RWPE2 (cell line): Measurements from ENCODE around the gene ATP6V1B1.

ENCODE experiments used
- ATAC-seq: fragments of 200-7000 bp; cut with Tn5 transposase; 3 replicates; pipeline ENCODE4 v1.9.1; 2021; ENCODE audit warnings: low read depth
- DNase-seq: peaks from one replicate; pipeline ENCODE4 v3.0.0-alpha.2; 2020; ENCODE audit warnings: low spot score
- H3K27ac ChIP-seq: fragments of 450-650 bp; 2 replicates; pipeline ENCODE4 v1.5.1; 2017; ENCODE audit warnings: mild to moderate bottlenecking; ENCODE audit not compliant: poor library complexity, severe bottlenecking
- H3K27me3 ChIP-seq: fragments of 250-450 bp; sonication (Bioruptor Pico); 2 replicates; pipeline ENCODE4 v1.5.1; 2021; ENCODE audit warnings: mild to moderate bottlenecking, moderate library complexity; ENCODE audit not compliant: insufficient read depth, poor library complexity, severe bottlenecking
- H3K36me3 ChIP-seq: fragments of 250-450 bp; sonication (Bioruptor Pico); 2 replicates; pipeline ENCODE4 v1.5.1; 2020; ENCODE audit warnings: low read depth, mild to moderate bottlenecking, moderate library complexity
- H3K4me1 ChIP-seq: fragments of 250-450 bp; sonication (Bioruptor Pico); 2 replicates; pipeline ENCODE4 v1.5.1; 2021; ENCODE audit warnings: mild to moderate bottlenecking, moderate library complexity; ENCODE audit not compliant: insufficient read depth, poor library complexity, severe bottlenecking
- H3K4me3 ChIP-seq: fragments of 250-450 bp; sonication (Bioruptor Pico); 2 replicates; pipeline ENCODE4 v1.5.1; 2021; ENCODE audit warnings: mild to moderate bottlenecking, moderate library complexity; ENCODE audit not compliant: severe bottlenecking
- H3K9me3 ChIP-seq: fragments of 250-450 bp; sonication (Bioruptor Pico); 2 replicates; pipeline ENCODE4 v1.5.1; 2021; ENCODE audit warnings: mild to moderate bottlenecking, moderate library complexity; ENCODE audit not compliant: severe bottlenecking
- TF ChIP-seq, protein P1 (sequence below): fragments of 450-650 bp; IDR thresholded peaks from one replicate; pipeline ENCODE4 v1.5.1; 2017; ENCODE audit warnings: mild to moderate bottlenecking, moderate library complexity; ENCODE audit not compliant: poor library complexity, severe bottlenecking

The ATP6V1B1 gene

GRCh38 chr2:70919672-70920366 lies 15.9 kb upstream of the ATP6V1B1 start:
- Histone ChIP-seq H3K27me3 (no peaks in the 10 kb centered on the region), H3K36me3 (no peaks in the 10 kb centered on the region), H3K27ac (no peak overlapping the region), H3K9me3 (no peaks in the 10 kb centered on the region), H3K4me3 (no peak overlapping the region), H3K4me1 (no peaks in the 10 kb centered on the region)
- peak; percentile 82 for ATAC-seq
- DNase-seq = no peak
- TF ChIP-seq, protein P1, sequence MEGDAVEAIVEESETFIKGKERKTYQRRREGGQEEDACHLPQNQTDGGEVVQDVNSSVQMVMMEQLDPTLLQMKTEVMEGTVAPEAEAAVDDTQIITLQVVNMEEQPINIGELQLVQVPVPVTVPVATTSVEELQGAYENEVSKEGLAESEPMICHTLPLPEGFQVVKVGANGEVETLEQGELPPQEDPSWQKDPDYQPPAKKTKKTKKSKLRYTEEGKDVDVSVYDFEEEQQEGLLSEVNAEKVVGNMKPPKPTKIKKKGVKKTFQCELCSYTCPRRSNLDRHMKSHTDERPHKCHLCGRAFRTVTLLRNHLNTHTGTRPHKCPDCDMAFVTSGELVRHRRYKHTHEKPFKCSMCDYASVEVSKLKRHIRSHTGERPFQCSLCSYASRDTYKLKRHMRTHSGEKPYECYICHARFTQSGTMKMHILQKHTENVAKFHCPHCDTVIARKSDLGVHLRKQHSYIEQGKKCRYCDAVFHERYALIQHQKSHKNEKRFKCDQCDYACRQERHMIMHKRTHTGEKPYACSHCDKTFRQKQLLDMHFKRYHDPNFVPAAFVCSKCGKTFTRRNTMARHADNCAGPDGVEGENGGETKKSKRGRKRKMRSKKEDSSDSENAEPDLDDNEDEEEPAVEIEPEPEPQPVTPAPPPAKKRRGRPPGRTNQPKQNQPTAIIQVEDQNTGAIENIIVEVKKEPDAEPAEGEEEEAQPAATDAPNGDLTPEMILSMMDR = peak; percentile 88

GRCh38 chr2:70920367-70920715 lies 15.4 kb upstream of the ATP6V1B1 start:
- Histone ChIP-seq H3K36me3 (no peaks in the 10 kb centered on the region), H3K27me3 (no peaks in the 10 kb centered on the region), H3K4me3 (no peak overlapping the region), H3K27ac (no peak overlapping the region), H3K4me1 (no peaks in the 10 kb centered on the region), H3K9me3 (no peaks in the 10 kb centered on the region)
- DNase-seq (no peak), ATAC-seq (no peak)
- TF ChIP-seq, protein P1 = no peak

- DNase-seq = no peak
- Histone ChIP-seq H3K36me3 (no peaks in the 10 kb centered on the region), H3K4me1 (no peaks in the 10 kb centered on the region), H3K4me3 (no peak overlapping the region), H3K9me3 (no peaks in the 10 kb centered on the region), H3K27ac (no peak overlapping the region), H3K27me3 (no peaks in the 10 kb centered on the region)
- TF ChIP-seq, protein P1 = no peak
- ATAC-seq = no peak
Observed at GRCh38 chr2:70921031-70921430, 14.7 kb upstream of the ATP6V1B1 start.

DNA sequence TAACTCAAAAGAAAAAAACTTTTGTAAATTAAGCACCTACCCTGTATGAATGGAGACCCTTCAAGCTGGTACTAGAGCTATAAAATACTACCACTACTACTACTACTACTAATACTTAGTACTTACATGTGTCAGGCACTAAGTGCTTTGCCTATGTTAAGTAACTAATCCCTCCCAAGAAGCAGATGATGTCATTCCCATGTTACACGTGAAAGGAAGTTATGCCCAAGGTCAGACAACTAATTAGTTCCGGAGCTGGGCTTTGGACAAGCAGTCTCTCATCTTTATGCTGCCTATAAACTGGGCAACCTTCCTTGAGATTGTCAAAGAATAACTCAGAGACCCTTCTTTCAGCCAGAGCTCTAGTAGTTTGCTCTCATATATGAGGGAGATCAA lies 13.9 kb upstream of the ATP6V1B1 start:
- H3K36me3 ChIP-seq = no peaks in the 10 kb centered on the region
- TF ChIP-seq, protein P1 = no peak
- H3K4me1 ChIP-seq = no peaks in the 10 kb centered on the region
- no peak overlapping the region for H3K27ac ChIP-seq
- no peaks in the 10 kb centered on the region for H3K9me3 ChIP-seq
- DNase-seq (no peak), ATAC-seq (no peak)
- no peak overlapping the region for H3K4me3 ChIP-seq
- H3K27me3 ChIP-seq = no peaks in the 10 kb centered on the region
